ENCODE results near the gene ERBIN.
"Not testable (repeated sequence)": the region's sequence is repeated elsewhere in the genome, so short reads cannot be mapped to it uniquely, and the experiment has no call there.

ERBIN gene

DNA sequence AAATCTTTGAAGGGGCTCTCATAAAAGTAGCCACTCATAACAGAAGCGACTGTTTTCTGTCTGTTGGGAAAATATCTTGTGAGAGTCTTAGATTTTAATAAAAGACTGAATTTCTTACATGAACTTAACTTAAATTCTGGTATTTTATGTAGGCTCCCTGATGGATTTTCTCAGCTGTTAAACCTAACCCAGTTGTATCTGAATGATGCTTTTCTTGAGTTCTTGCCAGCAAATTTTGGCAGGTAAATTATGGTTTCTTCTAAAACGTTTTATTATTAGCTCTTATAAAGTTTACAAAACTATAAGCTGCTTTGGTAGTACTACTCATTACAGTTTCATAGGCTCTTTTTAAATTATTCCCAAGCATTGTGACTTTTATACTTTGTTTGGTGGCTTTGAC, 87.0 kb downstream of the ERBIN start:
- DNase-seq, result no peak

DNA sequence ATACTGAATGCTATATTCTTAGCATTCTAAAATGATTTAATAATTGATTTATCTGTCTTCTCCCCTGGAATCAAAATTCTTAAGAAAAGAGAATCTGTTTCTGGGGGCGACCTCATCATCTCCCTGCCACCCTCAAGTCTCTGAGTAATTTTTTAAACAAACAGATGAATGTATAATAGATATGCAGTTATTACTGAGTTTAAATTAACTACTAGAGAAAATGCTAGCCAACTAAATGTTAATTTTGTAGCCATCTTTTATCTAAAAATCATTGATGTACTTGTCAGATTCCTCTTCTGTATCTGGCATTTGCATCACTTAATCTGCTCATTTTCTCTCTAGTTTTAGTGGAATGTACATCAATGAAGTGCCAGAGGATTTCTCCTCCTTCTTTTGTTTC, 87.5 kb downstream of the ERBIN start:
- DNase-seq, result no peak

- no peak for DNase-seq
These were observed 89.0 kb downstream of the ERBIN start for GRCh38 chr5:66015196-66015960.

GRCh38 chr5:66021585-66021984, 95.2 kb downstream of the ERBIN start:
- no peak for DNase-seq

DNA sequence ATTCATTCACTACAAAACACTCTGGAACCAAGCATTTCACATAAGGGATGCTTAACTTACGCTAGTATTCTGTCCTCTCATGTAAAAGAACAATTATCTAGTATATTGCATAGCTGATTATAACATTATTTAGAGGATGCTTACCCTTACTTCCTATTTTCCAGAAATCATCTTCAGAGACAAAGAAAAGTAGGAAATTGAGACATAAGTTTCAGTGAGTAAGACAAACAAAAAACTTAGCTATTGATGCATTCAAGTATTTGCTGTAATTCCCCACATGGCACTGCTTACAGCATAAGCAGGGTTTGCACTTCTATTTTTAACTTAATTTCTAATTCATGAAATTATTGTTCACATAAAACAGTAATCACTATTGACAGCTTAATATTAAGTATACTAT, 112.9 kb downstream of the ERBIN start:
- DNase-seq, result no peak

DNA sequence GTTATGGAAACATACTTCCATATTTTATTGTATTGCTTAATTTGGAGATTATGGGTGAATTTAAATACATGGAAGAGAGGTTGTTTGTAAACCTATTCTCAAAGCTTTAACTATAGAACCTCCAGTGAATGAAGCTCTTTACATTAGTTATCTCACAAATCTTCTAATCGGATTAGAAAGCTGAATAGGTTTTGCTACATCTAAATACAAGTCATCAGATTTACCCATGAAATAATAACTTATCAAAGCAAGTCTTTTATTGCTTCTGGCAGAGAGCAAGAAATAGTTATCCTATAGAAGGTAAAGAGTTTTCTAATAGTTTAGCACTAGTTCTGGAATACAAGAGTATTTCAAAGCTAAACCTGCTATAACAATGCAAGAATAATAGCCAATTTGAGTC, 113.3 kb downstream of the ERBIN start:
- no peak for DNase-seq

DNA sequence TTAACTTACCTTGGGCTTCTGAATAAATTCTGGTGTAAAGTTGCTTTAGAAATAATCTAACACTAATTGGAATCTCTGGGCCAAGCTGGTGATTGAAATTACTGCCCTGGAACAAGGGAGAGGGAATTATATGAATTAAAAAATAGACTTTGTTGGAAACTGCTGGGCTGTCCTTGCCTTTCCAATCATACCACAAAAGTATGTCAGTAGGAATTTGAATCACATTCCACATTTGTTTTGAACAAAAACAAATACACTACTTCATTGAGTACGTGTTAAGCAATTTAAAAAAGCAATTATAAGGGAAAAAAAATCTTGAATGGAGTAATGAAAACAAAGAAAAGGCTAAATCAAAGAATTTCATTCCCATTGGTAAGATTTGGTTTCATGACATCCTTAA, 115.3 kb downstream of the ERBIN start:
- no peak for DNase-seq

DNA sequence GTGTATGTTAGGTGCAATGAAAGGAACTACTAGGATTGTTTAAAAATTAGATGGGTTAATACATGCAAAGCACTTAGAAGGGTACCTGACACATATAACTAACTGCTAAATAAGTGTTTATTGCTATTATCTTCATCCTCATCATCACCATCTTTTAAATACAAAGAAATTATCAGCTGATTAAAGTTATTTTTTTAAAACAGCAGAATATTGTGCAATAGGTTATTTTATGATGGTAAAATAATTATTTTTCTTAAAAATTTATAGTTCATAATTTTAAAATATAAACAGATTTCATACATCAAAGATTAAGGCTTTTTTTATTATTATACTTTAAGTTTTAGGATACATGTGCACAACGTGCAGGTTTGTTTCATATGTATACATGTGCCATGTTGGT, 130.9 kb downstream of the ERBIN start:
- DNase-seq, result no peak

GRCh38 chr5:66061320-66061719, 134.9 kb downstream of the ERBIN start:
- not testable (repeated sequence) for DNase-seq

DNA sequence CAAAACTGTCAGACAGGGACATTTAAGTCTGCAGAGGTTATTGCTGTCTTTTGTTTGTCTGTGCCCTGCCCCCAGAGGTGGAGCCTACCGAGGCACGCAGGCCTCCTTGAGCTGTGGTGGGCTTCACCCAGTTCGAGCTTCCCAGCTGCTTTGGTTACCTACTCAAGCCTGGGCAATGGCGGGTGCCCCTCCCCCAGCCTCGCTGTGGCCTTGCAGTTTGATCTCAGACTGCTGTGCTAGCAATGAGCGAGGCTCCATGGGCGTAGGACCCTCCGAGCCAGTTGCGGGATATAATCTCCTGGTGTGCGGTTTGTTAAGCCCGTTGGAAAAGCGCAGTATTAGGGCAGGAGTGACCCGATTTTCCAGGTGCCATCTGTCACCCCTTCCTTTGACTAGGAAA, 136.7 kb downstream of the ERBIN start:
- not testable (repeated sequence) for DNase-seq

DNA sequence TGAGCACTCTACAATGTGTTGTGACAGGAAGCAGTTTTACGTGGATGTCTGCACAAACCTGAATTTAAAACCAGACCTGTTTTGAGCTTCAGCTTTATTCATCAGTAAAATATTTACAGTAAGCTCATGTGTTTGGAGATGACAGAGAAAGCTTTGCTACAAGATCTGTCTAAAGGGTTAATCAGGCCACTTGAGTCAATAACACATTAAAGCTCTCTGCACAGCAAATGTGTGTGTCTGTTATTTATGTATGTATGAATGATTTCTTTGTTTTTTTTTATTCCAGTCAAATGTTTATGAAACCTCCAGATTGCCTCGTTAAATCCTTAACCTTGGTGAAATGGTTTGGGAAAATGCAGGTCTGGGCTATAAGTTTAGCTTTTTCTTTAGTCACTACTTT, 140.5 kb downstream of the ERBIN start:
- no peak for DNase-seq

- DNase-seq, result no peak
These were observed 145.7 kb downstream of the ERBIN start for GRCh38 chr5:66072031-66072430.

- DNase-seq, result no peak
These were observed 148.5 kb downstream of the ERBIN start for GRCh38 chr5:66074901-66075300.

- no peak for DNase-seq
These were observed 154.3 kb downstream of the ERBIN start for GRCh38 chr5:66080664-66081063.

- DNase-seq, result no peak
These were observed 163.0 kb downstream of the ERBIN start for GRCh38 chr5:66089384-66089783.

- DNase-seq, result no peak
These were observed 174.5 kb downstream of the ERBIN start for GRCh38 chr5:66100851-66101250.

GRCh38 chr5:66113160-66113559, 186.8 kb downstream of the ERBIN start:
- DNase-seq, result no peak

- DNase-seq, result no peak
These were observed 191.9 kb downstream of the ERBIN start for GRCh38 chr5:66118304-66118703.

- DNase-seq, result no peak
These were observed 196.1 kb downstream of the ERBIN start for GRCh38 chr5:66122379-66123034.

DNA sequence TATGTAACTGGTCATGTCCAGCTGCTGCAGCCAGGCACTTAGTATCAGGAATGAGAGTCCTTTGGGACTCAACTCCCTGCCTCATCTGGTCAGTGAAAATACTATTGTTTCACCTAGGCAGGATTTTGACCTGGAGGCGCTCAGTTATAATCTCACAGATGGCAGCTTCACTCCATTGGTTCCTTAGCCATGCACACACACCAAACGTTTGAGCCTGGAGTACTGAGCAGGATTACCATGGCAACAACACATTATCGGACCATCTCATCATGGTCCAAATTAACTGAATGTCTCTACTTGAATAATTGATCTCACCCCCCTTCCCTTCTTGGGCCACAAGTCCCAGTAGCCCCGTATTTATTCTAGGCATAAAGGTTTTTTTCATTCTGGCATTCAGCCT, 202.8 kb downstream of the ERBIN start:
- DNase-seq, result no peak

DNA sequence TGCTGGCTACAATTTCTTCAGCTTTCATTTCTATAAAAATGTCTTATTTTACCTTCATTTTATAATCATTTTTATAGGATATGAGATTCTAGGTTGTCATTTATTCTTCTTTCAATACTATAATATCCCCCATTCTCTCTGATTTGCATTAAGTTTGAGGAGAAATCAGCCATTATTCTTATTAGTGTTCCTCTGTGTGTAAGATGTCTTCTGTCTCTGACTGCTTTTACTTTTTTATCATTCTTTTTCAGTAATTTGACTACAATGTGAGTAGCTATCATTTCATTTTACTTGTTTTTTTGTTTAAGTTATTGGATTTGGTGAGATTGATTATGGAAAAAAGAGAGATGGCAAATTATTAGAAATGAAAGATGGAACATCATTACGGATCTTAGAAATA, 204.1 kb downstream of the ERBIN start:
- no peak for DNase-seq
